Kidney (tissue), 14 donors: ENCODE data around the gene CUX1. TPM values are rescaled to one million over a fixed set of nuclear protein-coding genes. Genes with fewer than 3 reads are reported as not detected.
A peak's percentile ranks its signal among the peaks of the same experiment; 100 is the strongest.

Experiments used
- DNase-seq, 5 donors: peaks; one replicate each; pipeline ENCODE4 v3.0.0-alpha.2; 2013 to 2020
- FAIRE-seq: peaks from 2 replicates; lab custom pipeline; 2012; peaks lifted over from hg19 to GRCh38; lab: Jason Lieb, UNC
- H3K27ac ChIP-seq, 2 donors: one replicate each; pipeline ENCODE4 v1.7.0; 2013; ENCODE audit warnings: low read depth in 2 of 2, low read length in 2 of 2, inconsistent platforms in 1 of 2
- H3K27me3 ChIP-seq: one replicate; pipeline ENCODE4 v1.7.1; 2013; ENCODE audit warnings: low read length, inconsistent platforms; ENCODE audit not compliant: control insufficient read depth, insufficient read depth
- H3K36me3 ChIP-seq, 3 donors: one replicate each; pipeline versions ENCODE4 v1.7.0 to v1.7.1; 2013; ENCODE audit warnings: low read length in 3 of 3, control low read depth in 1 of 3, inconsistent platforms in 1 of 3; ENCODE audit not compliant: insufficient read depth in 3 of 3, control insufficient read depth in 2 of 3
- H3K4me1 ChIP-seq, 3 donors: one replicate each; pipeline versions ENCODE4 v1.7.0 to v1.7.1; 2013; ENCODE audit warnings: low read length in 3 of 3, inconsistent platforms in 1 of 3, low read depth in 1 of 3; ENCODE audit not compliant: control insufficient read depth in 2 of 3, insufficient read depth in 2 of 3
- H3K4me3 ChIP-seq, 3 donors: one replicate each; pipeline versions ENCODE4 v1.7.0 to v1.8.1; 2013; ENCODE audit warnings: low read length in 3 of 3, control low read depth in 1 of 3, inconsistent platforms in 1 of 3
- H3K9ac ChIP-seq, 3 donors: one replicate each; pipeline versions ENCODE4 v1.7.0 to v1.7.1; 2013; ENCODE audit warnings: low read length in 3 of 3, control low read depth in 1 of 3, inconsistent platforms in 1 of 3
- H3K9me3 ChIP-seq, 3 donors: one replicate each; pipeline versions ENCODE4 v1.7.0 to v1.7.1; 2013; ENCODE audit warnings: low read length in 3 of 3, control low read depth in 1 of 3, inconsistent platforms in 1 of 3; ENCODE audit not compliant: control insufficient read depth in 2 of 3, insufficient read depth in 1 of 3
- CTCF ChIP-seq: IDR thresholded peaks from 3 replicates; pipeline ENCODE4 v1.5.1; 2012; ENCODE audit warnings: mild to moderate bottlenecking, moderate library complexity, borderline replicate concordance; ENCODE audit not compliant: insufficient read depth; ENCODE audit errors: extremely low read depth
- intact Hi-C: fragments of 100-400 bp; cut with DNase I; formaldehyde crosslinking; loops from one replicate; pipeline ENCODE4 v1.11.1; 2022
- polyA plus RNA-seq: library from polyadenylated mRNA; stranded (reverse); fragments of 350-450 nt; fragmentation: Illumina TruSeq; extraction: RNeasy Lipid Tissue Mini Kit (QIAGEN cat#74804); gene quantifications from one replicate; pipeline ENCODE4 v1.2.3, GENCODE V29; 2014; ENCODE audit warnings: low read depth, low replicate concordance; ENCODE audit not compliant: insufficient read depth
- total RNA-seq: library from RNA; stranded (reverse); fragmentation: NEBNext Ultra II Directional; extraction: Animal tissue kit (Norgen Biotek cat#: 25700); gene quantifications from one replicate; pipeline ENCODE4 v1.2.1, GENCODE V29; 2021
- donor health status: control.
- donor health status: control.
- donor health status: control.
- donor health status: control.
- donor health status: control.
- donor health status: DM: yes; HTN: yes; CAD: no.
- donor health status: Normal renal cell carcinoma (clear cell type).

CUX1 gene
- total and polyA plus RNA-seq, 2 donors from 2014 or later: 71.4 to 126 TPM

DNA sequence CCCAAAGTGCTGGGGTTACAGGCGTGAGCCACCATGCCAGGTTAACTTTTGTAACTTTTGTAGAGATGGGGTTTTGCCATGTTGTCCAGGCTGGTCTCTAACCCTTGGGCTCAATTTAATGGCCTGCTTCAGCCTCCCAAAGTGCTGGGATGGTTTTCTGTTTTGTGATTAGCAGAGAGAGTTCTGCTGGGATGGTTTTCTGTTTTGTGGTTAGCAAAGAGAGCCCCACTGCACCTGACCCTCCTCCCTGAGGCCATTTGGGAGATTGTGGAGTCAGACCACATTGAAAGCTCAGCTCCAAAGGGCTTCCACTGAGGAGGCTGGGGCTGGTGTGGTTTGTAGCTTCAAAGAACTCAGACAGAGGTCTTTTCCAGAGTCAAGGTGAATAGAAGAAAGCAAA is 29.6 kb upstream of the CUX1 start:
- FAIRE-seq (no peak), DNase-seq (peak in 1 of 5 donors; percentile 8)
- Histone ChIP-seq H3K36me3 (no peaks in the 10 kb centered on the region), H3K27ac (no peak overlapping the region), H3K9me3 (no peaks in the 10 kb centered on the region), H3K27me3 (peaks cover 2% of the 10 kb centered on the region), H3K4me3 (no peak overlapping the region), H3K4me1 (no peaks in the 10 kb centered on the region), H3K9ac (no peak overlapping the region)
- intact Hi-C loops: no loop called here
- TF ChIP-seq CTCF: no peak

DNA sequence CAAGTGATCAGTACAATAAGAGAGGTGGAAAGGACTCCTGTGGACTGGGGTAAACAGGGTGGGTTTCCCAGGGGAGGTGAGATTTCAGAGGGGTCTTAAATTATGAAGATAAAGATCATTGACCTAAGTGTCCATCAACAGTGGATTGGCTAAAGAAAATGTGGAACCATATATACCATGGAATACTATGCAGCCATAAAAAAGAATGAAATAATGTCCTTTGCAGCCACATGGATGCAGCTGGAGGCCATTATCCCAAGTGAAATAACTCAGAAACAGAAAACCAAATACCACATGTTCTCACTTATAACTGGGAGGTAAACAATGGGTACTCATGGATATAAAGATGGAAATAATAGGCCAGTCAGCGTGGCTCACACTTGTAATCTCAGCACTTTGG is 28.9 kb upstream of the CUX1 start:
- Histone ChIP-seq H3K4me1 (no peaks in the 10 kb centered on the region), H3K9ac (no peak overlapping the region), H3K27ac (no peak overlapping the region), H3K4me3 (no peak overlapping the region), H3K9me3 (no peaks in the 10 kb centered on the region), H3K27me3 (peaks cover 2% of the 10 kb centered on the region), H3K36me3 (no peaks in the 10 kb centered on the region)
- DNase-seq (no peak), FAIRE-seq (no peak)
- no peak for TF ChIP-seq CTCF
- intact Hi-C loops: no loop called here

DNA sequence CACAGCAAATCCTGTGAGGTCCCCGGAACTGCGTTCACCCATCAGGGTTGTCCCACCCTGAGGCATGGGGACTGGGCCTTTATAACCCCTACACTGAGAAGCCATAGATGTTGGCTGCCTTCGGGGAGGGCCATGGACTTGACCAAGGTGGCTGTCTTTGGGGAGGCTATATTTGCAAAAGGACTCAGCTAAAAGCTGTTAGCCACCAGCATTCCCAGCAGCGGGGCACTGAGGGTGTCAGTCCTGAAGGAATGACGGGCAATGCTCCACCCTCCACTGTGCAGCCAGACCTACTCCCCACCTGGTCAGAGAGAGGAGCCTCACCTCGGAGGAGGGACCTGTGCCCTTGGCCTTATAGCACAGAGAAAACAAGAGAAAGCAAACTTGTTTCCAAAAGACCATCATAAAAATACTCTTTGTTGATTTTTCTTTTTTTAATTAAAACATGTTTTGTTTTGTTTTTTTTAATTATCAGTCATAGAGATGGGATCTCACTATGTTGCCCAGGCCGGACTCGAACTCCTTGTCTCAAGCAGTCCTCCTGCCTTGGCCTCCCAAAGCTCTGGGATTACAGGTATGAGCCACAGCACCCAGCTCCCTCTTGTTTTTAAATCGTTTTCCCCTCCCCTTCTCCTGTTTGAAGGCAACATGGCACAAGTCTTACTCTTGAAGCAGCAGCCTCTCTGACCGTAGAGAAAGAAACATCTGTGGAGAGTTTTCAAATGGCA is 26.7 kb upstream of the CUX1 start:
- intact Hi-C loops: no loop called here
- no peaks in the 10 kb centered on the region for H3K9me3 ChIP-seq
- TF ChIP-seq CTCF: no peak
- H3K9ac ChIP-seq: no peak overlapping the region
- DNase-seq: no peak
- no peak overlapping the region for H3K27ac ChIP-seq
- no peaks in the 10 kb centered on the region for H3K4me1 ChIP-seq
- H3K4me3 ChIP-seq: no peak overlapping the region
- FAIRE-seq: no peak
- H3K36me3 ChIP-seq: no peaks in the 10 kb centered on the region
- H3K27me3 ChIP-seq: no peaks in the 10 kb centered on the region
